HepG2 (cell line): ENCODE results near the gene MIA. TPM values are rescaled to one million over a fixed set of nuclear protein-coding genes. Genes with fewer than 3 reads are reported as not detected.

ENCODE experiments used
- CBX1 ChIP-seq: IDR thresholded peaks from one replicate; pipeline ENCODE4 v1.6.1; 2016; ENCODE audit warnings: antibody characterized with exemption, low read depth
- FOXA1 ChIP-seq, 2 experiments: fragments of 450-650 bp in 1 of 2; sonication (generic) in 1 of 2; formaldehyde crosslinking in 1 of 2; IDR thresholded peaks; 2 replicates each; pipeline versions ENCODE4 v1.4.0 to v1.6.1; 2016 to 2020; ENCODE audit warnings: missing genetic modification reagents in 1 of 2
- HOXA5 ChIP-seq: sonication (generic); formaldehyde crosslinking; IDR thresholded peaks from 2 replicates; pipeline ENCODE4 v1.4.0; 2020; ENCODE audit warnings: missing genetic modification reagents
- KLF11 ChIP-seq: IDR thresholded peaks from 2 replicates; pipeline ENCODE4 v1.6.1; 2016; ENCODE audit warnings: missing compliant biosample characterization
- KLF16 ChIP-seq, 2 experiments: sonication (generic) in 1 of 2; formaldehyde crosslinking in 1 of 2; IDR thresholded peaks; 2 replicates each; pipeline versions ENCODE4 v1.6.1 to v1.8.0; 2016 to 2023; ENCODE audit warnings: missing genetic modification reagents in 2 of 2, missing compliant biosample characterization in 1 of 2
- PHB2 ChIP-seq: fragments of 450-650 bp; IDR thresholded peaks from 2 replicates; pipeline ENCODE4 v1.6.1; 2018; ENCODE audit not compliant: partially characterized antibody
- RXRA ChIP-seq: sonication (generic); formaldehyde crosslinking; IDR thresholded peaks from 2 replicates; pipeline ENCODE4 v1.5.1; 2020; ENCODE audit warnings: missing genetic modification reagents
- SMARCE1 ChIP-seq: fragments of 450-650 bp; IDR thresholded peaks from 2 replicates; pipeline ENCODE4 v1.6.1; 2017; ENCODE audit warnings: borderline replicate concordance
- SP5 ChIP-seq: IDR thresholded peaks from 2 replicates; pipeline ENCODE4 v1.6.1; 2016; ENCODE audit warnings: low read depth, borderline replicate concordance
- TMF1 ChIP-seq: sonication (generic); formaldehyde crosslinking; IDR thresholded peaks from 2 replicates; pipeline ENCODE4 v1.8.1; 2022; ENCODE audit warnings: low read depth, missing genetic modification reagents
- ZBTB1 ChIP-seq: sonication (generic); formaldehyde crosslinking; IDR thresholded peaks from 2 replicates; pipeline ENCODE4 v1.4.0; 2020; ENCODE audit warnings: missing genetic modification reagents, borderline replicate concordance
- ZKSCAN1 ChIP-seq: fragments of 150-350 bp; IDR thresholded peaks from 2 replicates; pipeline ENCODE4 v1.6.1; 2014; ENCODE audit warnings: low read length
- ZNF136 ChIP-seq: sonication (generic); formaldehyde crosslinking; IDR thresholded peaks from 2 replicates; pipeline ENCODE4 v1.8.1; 2022; ENCODE audit warnings: low read depth, mild to moderate bottlenecking, moderate library complexity, missing genetic modification reagents
- ZNF30 ChIP-seq: sonication (generic); formaldehyde crosslinking; IDR thresholded peaks from 2 replicates; pipeline ENCODE4 v1.5.0; 2020; ENCODE audit warnings: mild to moderate bottlenecking, missing genetic modification reagents
- ZNF329 ChIP-seq: sonication (generic); formaldehyde crosslinking; IDR thresholded peaks from 2 replicates; pipeline ENCODE4 v1.9.0; 2021; ENCODE audit warnings: low read depth, mild to moderate bottlenecking, missing genetic modification reagents
- ZNF432 ChIP-seq: sonication (generic); formaldehyde crosslinking; IDR thresholded peaks from 2 replicates; pipeline ENCODE4 v1.5.0; 2020; ENCODE audit warnings: missing genetic modification reagents, mild to moderate bottlenecking, borderline replicate concordance
- ZNF562 ChIP-seq: sonication (generic); formaldehyde crosslinking; IDR thresholded peaks from 2 replicates; pipeline ENCODE4 v1.8.0; 2022; ENCODE audit warnings: missing genetic modification reagents, borderline replicate concordance
- ZNF790 ChIP-seq: sonication (generic); formaldehyde crosslinking; IDR thresholded peaks from 2 replicates; pipeline ENCODE4 v1.8.0; 2022; ENCODE audit warnings: missing genetic modification reagents, mild to moderate bottlenecking, borderline replicate concordance
- polyA plus RNA-seq, 8 experiments: library from polyadenylated mRNA; depleted of rRNA in 3 of 8; stranded (reverse) in 7 of 8; unstranded in 1 of 8; fragments of >200 nt; fragmentation: Illumina TruSeq in 4 of 8; extraction: Trizol in 4 of 8; gene quantifications; 2 replicates each; pipeline versions ENCODE4 v1.2.1 to v1.2.3, GENCODE V29; 2011 to 2016; ENCODE audit warnings: low read depth in 4 of 8, missing spikeins in 1 of 8, mixed read lengths in 1 of 8; ENCODE audit not compliant: insufficient read depth in 1 of 8
- total RNA-seq, 5 experiments: library from RNA; depleted of rRNA; stranded (reverse); fragments of >200 nt; fragmentation: Illumina TruSeq; extraction: Trizol; gene quantifications; 2 replicates each; pipeline ENCODE4 v1.2.3, GENCODE V29; 2016; ENCODE audit warnings: low read depth in 1 of 5
- TF ChIP-seq, protein P1 (sequence below): sonication (generic); formaldehyde crosslinking; IDR thresholded peaks from 2 replicates; pipeline ENCODE4 v1.4.0; 2020; ENCODE audit warnings: missing genetic modification reagents, borderline replicate concordance
- TF ChIP-seq, protein P2 (sequence below): sonication (generic); formaldehyde crosslinking; IDR thresholded peaks from 2 replicates; pipeline ENCODE4 v1.9.0; 2021; ENCODE audit warnings: missing genetic modification reagents, borderline replicate concordance
- TF ChIP-seq, protein P3 (sequence below): sonication (generic); formaldehyde crosslinking; conservative IDR thresholded peaks from 2 replicates; pipeline ENCODE4 v1.8.0; 2022; ENCODE audit warnings: missing genetic modification reagents

MIA gene
- total and polyA plus RNA-seq, 2 of the 13 experiments (the other 11 are each of a cell fraction or from before 2014, with no cell fraction given) = 0.61 TPM; not detected in 1

DNA sequence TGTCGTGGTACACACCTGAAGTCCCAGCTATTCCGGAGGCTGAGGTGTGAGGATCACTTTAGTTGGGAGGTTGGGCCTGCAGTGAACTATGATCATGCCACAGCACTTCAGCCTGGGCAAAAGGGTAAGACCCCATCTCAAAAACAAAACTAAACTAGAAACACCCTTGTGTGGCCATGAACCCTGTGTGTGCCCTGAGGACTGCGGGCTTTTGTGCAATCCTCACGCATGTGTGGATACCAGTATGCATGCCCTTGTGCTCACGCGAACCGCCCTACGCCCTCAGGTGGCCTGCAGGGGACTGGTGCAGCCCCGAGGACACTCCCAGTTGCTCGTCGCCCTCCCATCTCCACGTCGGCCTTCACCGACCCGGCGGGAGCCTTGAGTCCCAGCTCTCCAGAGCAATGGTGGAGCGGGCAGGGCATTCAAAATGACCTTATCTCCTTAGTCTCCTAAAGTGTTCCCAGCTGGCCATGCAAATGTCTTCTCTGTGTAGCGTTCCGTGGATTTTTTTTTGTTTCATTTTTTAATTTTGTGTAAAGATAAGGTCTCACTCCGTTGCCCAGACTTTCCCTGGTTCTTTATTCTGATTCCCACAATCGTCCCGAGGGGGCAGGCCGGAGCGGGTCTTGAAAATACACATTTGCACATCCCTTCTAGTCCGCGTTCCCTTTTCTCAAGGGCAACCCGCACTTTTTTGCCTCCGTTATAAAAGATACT, 22.8 kb downstream of the MIA start (continued):
- TF ChIP-seq PHB2 (no peak), FOXA1 (IDR thresholded peaks at IDR 0.05) (no peak), FOXA1 (CRISPR knock-in tag; IDR thresholded peaks at IDR 0.05) (peak; percentile 66), ZNF30 (CRISPR knock-in tag) (no peak), TMF1 (CRISPR knock-in tag) (no peak), KLF16 (CRISPR knock-in tag; IDR thresholded peaks at IDR 0.05) (peak in 1 of 2 experiments; percentile 66; a peak in 1 of 4 replicates), ZNF136 (CRISPR knock-in tag) (no peak), ZKSCAN1 (0 out of 2 replicates have a peak, but pooled peaks have one; percentile 17), ZNF790 (CRISPR knock-in tag) (no peak), KLF11 (CRISPR knock-in tag) (no peak), HOXA5 (peak; percentile 46; the same call in 1 of the 2 replicates), SMARCE1 (no peak), ZBTB1 (CRISPR knock-in tag) (no peak), ZNF329 (CRISPR knock-in tag) (no peak), SP5 (peak; percentile 35; the same call in 1 of the 2 replicates), RXRA (CRISPR knock-in tag) (peak; percentile 96), ZNF432 (CRISPR knock-in tag) (no peak), CBX1 (no peak), ZNF562 (CRISPR knock-in tag) (no peak)
- TF ChIP-seq, protein P1, sequence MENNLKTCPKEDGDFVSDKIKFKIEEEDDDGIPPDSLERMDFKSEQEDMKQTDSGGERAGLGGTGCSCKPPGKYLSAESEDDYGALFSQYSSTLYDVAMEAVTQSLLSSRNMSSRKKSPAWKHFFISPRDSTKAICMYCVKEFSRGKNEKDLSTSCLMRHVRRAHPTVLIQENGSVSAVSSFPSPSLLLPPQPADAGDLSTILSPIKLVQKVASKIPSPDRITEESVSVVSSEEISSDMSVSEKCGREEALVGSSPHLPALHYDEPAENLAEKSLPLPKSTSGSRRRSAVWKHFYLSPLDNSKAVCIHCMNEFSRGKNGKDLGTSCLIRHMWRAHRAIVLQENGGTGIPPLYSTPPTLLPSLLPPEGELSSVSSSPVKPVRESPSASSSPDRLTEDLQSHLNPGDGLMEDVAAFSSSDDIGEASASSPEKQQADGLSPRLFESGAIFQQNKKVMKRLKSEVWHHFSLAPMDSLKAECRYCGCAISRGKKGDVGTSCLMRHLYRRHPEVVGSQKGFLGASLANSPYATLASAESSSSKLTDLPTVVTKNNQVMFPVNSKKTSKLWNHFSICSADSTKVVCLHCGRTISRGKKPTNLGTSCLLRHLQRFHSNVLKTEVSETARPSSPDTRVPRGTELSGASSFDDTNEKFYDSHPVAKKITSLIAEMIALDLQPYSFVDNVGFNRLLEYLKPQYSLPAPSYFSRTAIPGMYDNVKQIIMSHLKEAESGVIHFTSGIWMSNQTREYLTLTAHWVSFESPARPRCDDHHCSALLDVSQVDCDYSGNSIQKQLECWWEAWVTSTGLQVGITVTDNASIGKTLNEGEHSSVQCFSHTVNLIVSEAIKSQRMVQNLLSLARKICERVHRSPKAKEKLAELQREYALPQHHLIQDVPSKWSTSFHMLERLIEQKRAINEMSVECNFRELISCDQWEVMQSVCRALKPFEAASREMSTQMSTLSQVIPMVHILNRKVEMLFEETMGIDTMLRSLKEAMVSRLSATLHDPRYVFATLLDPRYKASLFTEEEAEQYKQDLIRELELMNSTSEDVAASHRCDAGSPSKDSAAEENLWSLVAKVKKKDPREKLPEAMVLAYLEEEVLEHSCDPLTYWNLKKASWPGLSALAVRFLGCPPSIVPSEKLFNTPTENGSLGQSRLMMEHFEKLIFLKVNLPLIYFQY (CRISPR knock-in tag) = peak; percentile 58; the same call in 1 of the 2 replicates
- TF ChIP-seq, protein P2, sequence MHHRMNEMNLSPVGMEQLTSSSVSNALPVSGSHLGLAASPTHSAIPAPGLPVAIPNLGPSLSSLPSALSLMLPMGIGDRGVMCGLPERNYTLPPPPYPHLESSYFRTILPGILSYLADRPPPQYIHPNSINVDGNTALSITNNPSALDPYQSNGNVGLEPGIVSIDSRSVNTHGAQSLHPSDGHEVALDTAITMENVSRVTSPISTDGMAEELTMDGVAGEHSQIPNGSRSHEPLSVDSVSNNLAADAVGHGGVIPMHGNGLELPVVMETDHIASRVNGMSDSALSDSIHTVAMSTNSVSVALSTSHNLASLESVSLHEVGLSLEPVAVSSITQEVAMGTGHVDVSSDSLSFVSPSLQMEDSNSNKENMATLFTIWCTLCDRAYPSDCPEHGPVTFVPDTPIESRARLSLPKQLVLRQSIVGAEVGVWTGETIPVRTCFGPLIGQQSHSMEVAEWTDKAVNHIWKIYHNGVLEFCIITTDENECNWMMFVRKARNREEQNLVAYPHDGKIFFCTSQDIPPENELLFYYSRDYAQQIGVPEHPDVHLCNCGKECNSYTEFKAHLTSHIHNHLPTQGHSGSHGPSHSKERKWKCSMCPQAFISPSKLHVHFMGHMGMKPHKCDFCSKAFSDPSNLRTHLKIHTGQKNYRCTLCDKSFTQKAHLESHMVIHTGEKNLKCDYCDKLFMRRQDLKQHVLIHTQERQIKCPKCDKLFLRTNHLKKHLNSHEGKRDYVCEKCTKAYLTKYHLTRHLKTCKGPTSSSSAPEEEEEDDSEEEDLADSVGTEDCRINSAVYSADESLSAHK (CRISPR knock-in tag) = no peak
- TF ChIP-seq, protein P3, sequence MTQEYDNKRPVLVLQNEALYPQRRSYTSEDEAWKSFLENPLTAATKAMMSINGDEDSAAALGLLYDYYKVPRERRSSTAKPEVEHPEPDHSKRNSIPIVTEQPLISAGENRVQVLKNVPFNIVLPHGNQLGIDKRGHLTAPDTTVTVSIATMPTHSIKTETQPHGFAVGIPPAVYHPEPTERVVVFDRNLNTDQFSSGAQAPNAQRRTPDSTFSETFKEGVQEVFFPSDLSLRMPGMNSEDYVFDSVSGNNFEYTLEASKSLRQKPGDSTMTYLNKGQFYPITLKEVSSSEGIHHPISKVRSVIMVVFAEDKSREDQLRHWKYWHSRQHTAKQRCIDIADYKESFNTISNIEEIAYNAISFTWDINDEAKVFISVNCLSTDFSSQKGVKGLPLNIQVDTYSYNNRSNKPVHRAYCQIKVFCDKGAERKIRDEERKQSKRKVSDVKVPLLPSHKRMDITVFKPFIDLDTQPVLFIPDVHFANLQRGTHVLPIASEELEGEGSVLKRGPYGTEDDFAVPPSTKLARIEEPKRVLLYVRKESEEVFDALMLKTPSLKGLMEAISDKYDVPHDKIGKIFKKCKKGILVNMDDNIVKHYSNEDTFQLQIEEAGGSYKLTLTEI (CRISPR knock-in tag) = no peak
